Right ventricle myocardium superior (tissue), 1 donor: Measurements from ENCODE around the gene SMPD2. TPM values are rescaled to one million over a fixed set of nuclear protein-coding genes. Genes with fewer than 3 reads are reported as not detected.

ENCODE experiments used
- ATAC-seq: fragments of 200-7000 bp; cut with Tn5 transposase; one replicate; pipeline ENCODE4 v1.9.1; 2020; ENCODE audit warnings: mild to moderate bottlenecking; ENCODE audit not compliant: poor library complexity
- DNase-seq: peaks from one replicate; pipeline ENCODE4 v3.0.0-alpha.2; 2020
- intact Hi-C: fragments of 100-400 bp; cut with DNase I; formaldehyde crosslinking; loops from one replicate; pipeline ENCODE4 v1.11.2; 2022
- total RNA-seq: library from RNA; stranded (reverse); fragmentation: NEBNext Ultra II Directional; extraction: Animal tissue kit (Norgen Biotek cat#: 25700); gene quantifications from one replicate; pipeline ENCODE4 v1.2.1, GENCODE V29; 2021
- donor health status: DM: no; HTN: yes; CAD: no; lungs with severe emphysema.

The SMPD2 gene
- total RNA-seq, 1 donor from 2014 or later = 4.1 TPM

DNA sequence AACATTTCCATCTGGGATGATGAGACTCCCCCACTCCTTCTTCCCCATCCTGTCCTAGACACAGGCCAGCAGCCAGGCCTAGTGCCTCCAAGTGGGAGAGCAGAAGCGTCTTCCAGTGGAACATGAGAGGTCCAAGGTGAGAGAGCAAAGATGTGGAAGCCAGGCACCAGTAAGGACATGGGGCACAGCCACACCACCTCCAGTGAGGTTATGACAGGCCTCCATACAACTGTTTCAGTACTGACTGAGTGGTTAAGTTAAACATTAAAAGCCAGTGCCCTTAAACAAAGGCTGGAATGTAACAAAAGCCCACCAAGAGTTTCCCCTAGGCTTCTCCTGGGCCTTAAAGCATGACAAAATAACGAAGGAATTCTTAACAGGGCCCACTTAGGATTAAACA is 37.2 kb downstream of the SMPD2 start:
- intact Hi-C loops = no loop called here
- no peak for ATAC-seq

DNA sequence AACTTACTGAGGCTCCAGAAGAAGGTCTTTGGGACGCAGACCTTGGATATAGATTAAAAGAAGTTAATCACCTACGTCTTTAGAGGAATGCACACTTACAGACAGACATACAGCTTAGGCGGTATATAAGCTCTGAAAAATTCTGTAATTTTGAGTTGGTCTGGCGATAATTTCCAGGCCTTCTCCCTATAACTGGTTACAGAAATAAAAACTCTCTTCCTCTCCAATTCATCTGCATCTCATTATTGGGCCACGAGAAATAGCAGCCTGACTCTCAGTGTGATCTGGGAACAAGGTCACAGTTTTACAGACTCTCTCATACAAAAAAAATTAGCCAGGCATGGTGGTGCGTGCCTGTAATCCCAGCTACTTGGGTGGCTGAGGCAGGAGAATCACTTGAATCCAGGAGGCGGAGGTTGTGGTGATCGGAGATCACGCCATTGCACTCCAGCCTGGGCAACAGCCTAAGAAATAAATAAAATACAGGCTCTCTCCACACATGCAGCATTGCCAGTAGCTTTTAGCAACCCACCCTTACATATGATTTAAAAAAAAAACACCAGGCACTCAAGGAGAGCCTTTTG is 37.8 kb downstream of the SMPD2 start:
- intact Hi-C loops = no loop called here
- ATAC-seq (no peak), DNase-seq (no peak)

More for the DNA sequence above, 37.2 kb downstream of the SMPD2 start:
- DNase-seq = no peak

DNA sequence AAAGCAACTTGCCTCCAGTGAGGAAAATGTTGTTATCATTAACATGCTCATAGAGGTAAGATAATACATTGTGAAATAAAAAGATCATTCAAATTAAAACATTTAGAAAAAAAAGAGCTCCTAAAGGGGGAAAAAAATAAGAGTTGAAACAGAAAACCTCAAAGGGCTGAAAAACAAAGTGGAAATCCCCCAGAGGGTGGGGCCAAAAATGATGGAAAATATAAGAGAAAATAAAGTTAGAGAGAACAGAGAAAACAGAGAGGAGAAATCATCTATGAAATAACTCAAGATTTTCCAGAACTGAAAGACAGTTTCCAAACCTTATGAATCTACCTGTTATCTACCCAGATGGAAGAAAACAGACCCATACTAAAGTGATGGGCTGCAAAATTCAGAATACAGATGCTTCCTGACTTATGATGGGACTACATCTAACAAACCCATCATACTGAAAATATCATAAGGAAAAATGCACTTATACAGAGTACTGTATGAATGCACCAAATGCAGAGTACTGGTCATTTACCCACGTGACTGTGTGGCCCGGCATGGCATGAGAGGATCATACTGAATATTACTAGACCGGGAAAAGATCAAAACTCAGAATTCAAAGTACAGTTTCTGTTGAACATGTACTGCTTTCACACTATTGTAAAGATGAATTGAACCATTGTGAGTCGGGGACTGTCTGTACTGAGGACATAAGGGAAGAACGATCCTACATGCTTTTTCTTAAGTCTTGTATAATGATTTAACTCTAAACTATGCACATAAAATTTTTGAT is 38.5 kb downstream of the SMPD2 start:
- intact Hi-C loops = no loop called here
- no peak for ATAC-seq
- no peak for DNase-seq

DNA sequence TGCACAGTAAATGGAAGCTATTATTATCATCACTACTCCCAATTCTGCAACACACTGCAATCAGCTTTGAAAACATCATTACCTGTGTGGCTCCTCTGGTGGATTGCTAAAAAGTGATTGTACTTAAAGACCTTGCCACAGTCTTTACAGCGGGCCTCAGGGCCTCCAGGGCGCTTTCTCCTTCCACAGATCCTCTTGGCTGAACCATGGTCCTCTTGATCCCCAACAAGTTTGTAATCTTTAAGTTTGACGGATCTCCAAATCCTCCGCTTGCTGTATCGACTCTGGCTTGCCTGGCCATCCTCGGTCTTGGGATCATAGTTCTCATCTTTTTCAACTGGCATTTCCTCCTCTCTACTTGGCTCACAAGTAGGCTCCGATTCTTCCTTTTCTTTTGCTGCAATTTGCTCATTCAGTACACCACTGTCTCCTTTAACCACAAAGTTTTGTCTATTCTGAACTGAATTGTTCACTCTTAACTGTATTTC is 40.5 kb downstream of the SMPD2 start:
- intact Hi-C loops = no loop called here
- no peak for ATAC-seq
- no peak for DNase-seq

DNA sequence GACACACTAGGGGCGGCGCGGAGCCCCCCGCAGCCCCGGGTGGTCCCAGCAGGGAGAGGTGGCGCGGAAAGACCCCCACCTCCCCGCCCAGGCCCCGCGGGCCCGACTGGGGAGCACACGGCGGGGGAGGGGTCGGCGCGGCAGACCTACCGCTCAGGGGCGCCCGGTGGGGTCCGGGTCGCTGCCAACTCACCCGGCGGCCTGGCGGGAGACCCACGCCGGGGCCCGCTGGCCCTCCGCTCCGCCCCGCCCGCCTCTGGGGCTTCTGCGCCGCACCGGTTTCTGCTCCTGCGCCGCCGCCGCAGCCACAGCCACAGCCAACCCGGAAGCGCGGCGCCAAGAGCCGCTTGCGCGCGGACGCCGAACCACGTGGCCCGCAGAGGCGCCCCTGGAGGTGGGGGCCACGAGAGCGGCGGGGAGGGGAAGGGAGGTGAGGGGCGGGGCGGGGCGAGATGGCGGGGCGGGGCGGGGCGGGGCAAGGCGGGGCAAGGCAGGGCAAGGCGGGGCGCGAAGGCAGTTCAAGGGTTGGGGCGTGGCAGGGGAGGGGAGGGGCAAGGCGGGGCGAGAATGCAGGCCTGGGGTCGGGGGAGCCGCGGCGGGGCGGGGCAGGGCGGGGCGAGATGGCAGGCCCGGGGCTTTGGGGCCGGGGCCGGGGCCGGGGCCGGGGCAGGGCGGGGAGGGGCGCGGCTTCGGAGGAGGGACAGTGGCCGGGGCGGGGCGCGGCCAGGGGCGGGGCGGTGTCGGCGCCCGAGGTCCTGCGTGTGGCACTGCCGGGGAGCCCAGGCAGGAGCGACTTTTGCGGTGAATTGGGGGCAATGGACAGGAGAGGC is 42.6 kb downstream of the SMPD2 start, which contains the start of gene ZBTB24:
Gene ZBTB24, minus strand, starts transcription at position 315 of the 830 bp plus-strand sequence. CDS start 1,193 bp downstream, outside the sequence.
- peak; percentile 95 for DNase-seq
- peak; percentile 98 for ATAC-seq
- intact Hi-C loops = no loop called here

DNA sequence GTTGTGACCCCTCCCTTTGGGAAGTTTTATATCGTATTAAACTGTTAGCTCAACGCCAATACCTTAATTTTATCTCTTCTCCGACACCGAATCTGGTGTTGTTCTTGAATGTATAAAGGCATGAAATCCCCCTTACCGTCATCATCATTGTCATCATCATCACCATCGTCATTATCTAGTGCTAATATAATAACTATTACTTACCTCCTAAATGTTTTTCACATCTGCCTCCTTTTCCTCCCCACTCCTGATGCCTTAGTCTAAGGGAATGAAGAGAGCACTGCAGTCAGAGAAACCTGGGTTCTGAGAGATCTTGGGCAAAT is 43.2 kb downstream of the SMPD2 start:
- ATAC-seq (no peak), DNase-seq (no peak)
- intact Hi-C loops = no loop called here

DNA sequence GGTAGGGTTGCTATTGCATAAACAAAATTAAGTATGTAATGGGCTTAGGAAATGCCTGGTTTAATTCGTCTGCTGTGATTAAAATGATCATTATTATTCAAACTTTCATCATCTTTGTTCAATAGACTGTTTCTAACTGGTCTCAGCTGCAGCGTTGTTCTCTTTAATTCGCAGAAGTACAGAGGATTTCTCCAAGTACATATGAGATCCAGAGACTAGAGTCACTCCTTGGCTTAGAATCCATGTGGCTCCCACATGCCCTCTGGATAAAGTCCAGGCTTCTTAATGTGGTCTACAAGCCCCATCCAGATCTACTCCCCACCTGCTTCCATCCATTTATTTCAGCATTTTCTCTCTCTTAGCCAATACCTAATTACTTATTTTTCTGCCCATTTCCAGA is 43.6 kb downstream of the SMPD2 start:
- intact Hi-C loops = no loop called here
- no peak for ATAC-seq
- DNase-seq = no peak

DNA sequence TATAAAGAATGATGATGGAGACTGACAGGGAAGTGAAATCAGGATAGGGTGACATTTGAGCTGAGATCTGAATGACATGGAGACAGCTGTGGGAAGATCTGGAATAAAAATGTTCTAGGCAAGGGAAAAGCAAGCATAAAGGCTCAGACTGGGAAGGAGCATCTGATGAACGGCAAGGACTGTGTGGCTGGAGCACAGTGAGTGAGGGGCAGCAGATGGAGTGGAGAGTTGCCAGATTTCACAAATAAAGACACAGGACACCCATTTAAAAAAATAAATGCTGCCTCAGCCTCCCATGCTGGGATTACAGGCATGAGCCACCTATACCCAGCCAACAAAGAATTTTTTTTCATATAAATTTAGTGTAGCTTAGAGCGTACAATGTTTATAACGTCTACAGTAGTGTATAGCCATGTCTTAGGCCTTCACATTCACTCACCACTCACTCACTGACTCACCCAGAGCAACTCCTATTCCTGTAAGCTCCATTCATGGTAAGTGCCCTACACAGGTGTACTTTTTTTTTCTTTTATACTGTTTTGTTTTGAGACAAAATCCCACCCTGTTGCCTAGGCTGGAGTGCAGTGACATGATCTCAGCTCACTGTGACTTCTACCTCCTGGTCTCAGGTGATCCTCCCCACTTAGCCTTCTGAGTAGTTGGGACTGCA is 44.9 kb downstream of the SMPD2 start:
- ATAC-seq = no peak
- intact Hi-C loops = no loop called here
- DNase-seq = no peak

DNA sequence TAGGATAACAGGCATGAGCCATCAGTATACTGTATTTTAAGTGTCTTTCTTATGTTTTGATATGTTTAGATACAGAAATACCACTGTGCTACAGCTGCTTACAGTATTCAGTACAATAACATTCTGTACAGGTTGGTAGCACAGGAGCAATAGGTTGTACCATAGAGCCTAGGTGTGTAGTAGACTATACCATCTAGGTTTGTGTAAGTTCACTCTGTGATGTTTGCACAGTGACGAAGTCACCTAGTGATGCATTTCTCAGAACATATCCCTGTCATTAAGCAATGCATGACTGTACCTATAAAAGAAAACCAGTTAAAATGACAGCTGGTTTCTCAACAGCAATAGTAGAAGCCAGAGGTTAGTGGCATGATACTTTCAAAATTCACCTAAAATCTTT is 45.5 kb downstream of the SMPD2 start:
- no peak for ATAC-seq
- DNase-seq = no peak
- intact Hi-C loops = no loop called here

DNA sequence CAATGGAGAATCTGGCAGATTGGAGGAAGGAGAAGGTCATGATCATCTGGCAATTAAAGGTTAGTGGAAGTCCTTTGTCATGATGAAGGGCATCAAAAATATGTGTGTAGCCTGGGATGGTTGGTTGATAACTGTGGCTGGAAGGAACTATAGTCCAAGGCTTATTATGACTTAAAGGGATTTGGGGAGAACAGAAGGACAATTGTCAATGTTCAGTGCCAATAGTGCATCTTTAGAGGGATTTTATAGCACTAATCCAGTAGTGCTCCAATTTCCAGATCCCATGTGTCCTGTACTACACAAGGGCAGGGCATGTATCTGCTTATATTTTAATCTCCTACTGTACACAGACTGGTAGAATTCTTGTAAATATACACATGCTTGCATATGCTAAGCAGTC is 47.5 kb downstream of the SMPD2 start:
- no peak for DNase-seq
- no peak for ATAC-seq
- intact Hi-C loops = no loop called here

DNA sequence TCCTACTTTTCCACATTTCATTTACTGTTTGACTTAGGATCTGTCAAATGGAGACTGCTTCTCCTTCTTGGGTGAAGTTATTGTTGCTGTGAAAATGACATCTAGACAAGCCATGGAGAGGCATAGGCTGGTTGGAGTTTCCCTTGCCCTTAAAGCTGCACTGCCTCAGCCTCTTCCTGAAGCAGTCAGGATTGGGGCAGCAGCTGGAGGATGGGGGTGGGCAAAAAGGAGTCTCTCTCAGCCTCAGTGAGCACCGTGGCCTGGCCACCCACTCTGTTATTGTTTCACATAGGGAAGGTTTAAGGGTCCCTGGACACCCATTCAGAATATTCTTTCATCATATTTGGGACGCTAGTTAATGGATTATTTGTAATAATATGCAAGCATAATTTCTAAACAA is 50.2 kb downstream of the SMPD2 start:
- ATAC-seq (no peak), DNase-seq (no peak)
- intact Hi-C loops = no loop called here

DNA sequence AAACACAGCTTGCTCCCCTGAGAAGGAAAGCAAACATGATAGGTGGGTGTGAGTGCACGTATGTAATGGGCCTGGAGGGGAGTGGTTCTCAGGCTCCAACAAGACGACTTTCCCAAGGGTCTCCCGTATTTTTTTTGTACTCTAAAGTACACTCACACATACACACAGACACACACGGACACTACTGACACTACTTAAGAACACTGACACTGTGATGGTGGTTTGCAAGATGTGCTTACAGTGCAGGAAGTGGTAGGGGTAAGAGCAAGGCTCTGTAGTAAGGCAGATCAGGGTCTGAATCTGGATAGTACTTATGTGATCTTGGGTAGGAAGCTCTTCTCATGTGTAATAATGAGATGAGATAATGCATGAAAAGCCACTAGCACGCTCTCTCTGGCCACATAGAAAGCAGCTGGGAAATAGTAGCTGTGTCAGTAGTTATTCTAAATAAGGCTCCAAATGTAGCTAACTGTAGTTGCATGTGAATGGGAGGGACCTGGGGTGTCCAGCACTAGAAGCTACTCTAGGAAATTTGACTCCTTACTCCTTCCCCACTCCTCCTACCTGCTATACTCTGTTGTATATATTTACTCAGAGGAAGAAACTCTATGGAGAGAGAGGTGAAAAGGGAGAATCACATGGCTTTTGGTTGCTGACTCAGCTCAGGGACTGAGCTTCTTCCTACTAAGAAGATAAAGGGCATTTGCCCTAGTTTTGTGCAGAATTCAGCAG is 50.8 kb downstream of the SMPD2 start:
- intact Hi-C loops = no loop called here
- ATAC-seq = no peak
- DNase-seq = no peak

Other genes with a start within 250 kb of the SMPD2 start
- gene CD164, start 58.3 kb upstream of the SMPD2 start, total RNA-seq = 102 TPM
- 5.5 TPM for gene PPIL6, start 96 bp upstream of the SMPD2 start, total RNA-seq
- 5.0 TPM for gene MICAL1, start 15.0 kb downstream of the SMPD2 start, total RNA-seq
- 2.4 TPM for gene ZBTB24, start 42.5 kb downstream of the SMPD2 start, total RNA-seq